Stimulated activated CD8-positive, alpha-beta memory T cell treated with anti-CD3 and anti-CD28 coated beads, Interleukin-12 subunit alpha, Interleukin-12 subunit beta, amount 100 ng/mL, for 1 hour (primary cell): ENCODE data around the gene GPX6.
"Not testable (repeated sequence)": the region's sequence is repeated elsewhere in the genome, so short reads cannot be mapped to it uniquely, and the experiment has no call there.

Experiments
- DNase-seq: peaks from one replicate; pipeline ENCODE4 v3.0.0-alpha.2; 2020; ENCODE audit warnings: low read depth

GPX6 gene

GRCh38 chr6:28515676-28516075 is at the start of gene GPX6:
TSS of gene GPX6 (minus strand) at chr6:28515793. CDS start at chr6:28515743, 50 bp downstream.
- no peak for DNase-seq

- DNase-seq = no peak
These were observed 48.0 kb upstream of the GPX6 start for GRCh38 chr6:28563430-28564095.

- no peak for DNase-seq
These were observed 43.0 kb upstream of the GPX6 start for GRCh38 chr6:28558629-28559028.

GRCh38 chr6:28555136-28555535 is 39.5 kb upstream of the GPX6 start:
- no peak for DNase-seq

GRCh38 chr6:28553986-28554881 is 38.6 kb upstream of the GPX6 start:
- no peak for DNase-seq

- no peak for DNase-seq
These were observed 37.9 kb upstream of the GPX6 start for GRCh38 chr6:28553384-28553985.

GRCh38 chr6:28551891-28552666 is 36.5 kb upstream of the GPX6 start:
- no peak for DNase-seq

- DNase-seq = not testable (repeated sequence)
These were observed 31.4 kb upstream of the GPX6 start for GRCh38 chr6:28547003-28547402.

GRCh38 chr6:28545955-28546354 is 30.4 kb upstream of the GPX6 start:
- DNase-seq = no peak

GRCh38 chr6:28543651-28544610 is 28.3 kb upstream of the GPX6 start:
- DNase-seq = peak; percentile 25

- DNase-seq = peak; percentile 29
These were observed 27.1 kb upstream of the GPX6 start for GRCh38 chr6:28542440-28543296.

GRCh38 chr6:28541996-28542395 is 26.4 kb upstream of the GPX6 start:
- DNase-seq = no peak

- no peak for DNase-seq
These were observed 22.0 kb upstream of the GPX6 start for GRCh38 chr6:28537509-28538140.

- DNase-seq = no peak
These were observed 21.5 kb upstream of the GPX6 start for GRCh38 chr6:28537065-28537464.

GRCh38 chr6:28534875-28535274 is 19.3 kb upstream of the GPX6 start:
- DNase-seq = no peak

GRCh38 chr6:28534306-28534705 is 18.7 kb upstream of the GPX6 start:
- no peak for DNase-seq

- no peak for DNase-seq
These were observed 16.0 kb upstream of the GPX6 start for GRCh38 chr6:28531479-28532128.

GRCh38 chr6:28530777-28531176 is 15.2 kb upstream of the GPX6 start:
- DNase-seq = no peak

- no peak for DNase-seq
These were observed 10.0 kb upstream of the GPX6 start, which contains the start of gene GPX5 for GRCh38 chr6:28525496-28526039. TSS of gene GPX5 (plus strand) at chr6:28525881. CDS start at chr6:28526014, 133 bp downstream.
